K562 (cell line): ENCODE data around the gene MAP2K4. TPM values are rescaled to one million over a fixed set of nuclear protein-coding genes. Genes with fewer than 3 reads are reported as not detected.

ENCODE experiments used
- BMI1 ChIP-seq: fragments of 150-350 bp; IDR thresholded peaks from 2 replicates; pipeline ENCODE4 v1.6.1; 2014; ENCODE audit warnings: low read length
- BRD9 ChIP-seq: fragments of 450-650 bp; IDR thresholded peaks from 2 replicates; pipeline ENCODE4 v1.6.1; 2018; ENCODE audit warnings: low read depth; ENCODE audit not compliant: partially characterized antibody
- CBFA2T2 ChIP-seq: fragments of 450-650 bp; conservative IDR thresholded peaks from 2 replicates; pipeline ENCODE4 v1.6.1; 2017; ENCODE audit warnings: mild to moderate bottlenecking
- DACH1 ChIP-seq: fragments of 450-650 bp; IDR thresholded peaks from 2 replicates; pipeline ENCODE4 v1.6.1; 2018; ENCODE audit not compliant: partially characterized antibody
- GTF2A2 ChIP-seq: IDR thresholded peaks from 2 replicates; pipeline ENCODE4 v1.6.1; 2016; ENCODE audit warnings: mild to moderate bottlenecking, missing genetic modification characterization, missing compliant biosample characterization
- HOXB6 ChIP-seq: fragments of 250-450 bp; sonication (Bioruptor Pico); IDR thresholded peaks from 2 replicates; pipeline ENCODE4 v1.5.1; 2022; ENCODE audit warnings: mild to moderate bottlenecking, borderline replicate concordance
- KLF16 ChIP-seq: IDR thresholded peaks from 2 replicates; pipeline ENCODE4 v1.6.1; 2016; ENCODE audit warnings: antibody characterized with exemption
- MXI1 ChIP-seq: IDR thresholded peaks from 2 replicates; pipeline ENCODE4 v1.6.1; 2011; ENCODE audit warnings: low read depth, mild to moderate bottlenecking, improper control_type of control experiment, low read length
- NFYB ChIP-seq: IDR thresholded peaks from 2 replicates; pipeline ENCODE4 v1.6.1; 2011; ENCODE audit warnings: mild to moderate bottlenecking, moderate library complexity; ENCODE audit not compliant: insufficient read length; ENCODE audit errors: extremely low read depth
- NR3C1 ChIP-seq: sonication (generic); formaldehyde crosslinking; IDR thresholded peaks from 2 replicates; pipeline ENCODE4 v1.8.1; 2022; ENCODE audit warnings: missing genetic modification reagents
- PCBP2 ChIP-seq: fragments of 200-400 bp; formaldehyde crosslinking; IDR thresholded peaks from 2 replicates; pipeline ENCODE4 v1.6.1; 2018; ENCODE audit warnings: low read length, low read depth, mild to moderate bottlenecking, moderate library complexity; ENCODE audit not compliant: poor library complexity, severe bottlenecking
- RBM17 ChIP-seq: fragments of 200-400 bp; formaldehyde crosslinking; IDR thresholded peaks from 2 replicates; pipeline ENCODE4 v1.6.1; 2017; ENCODE audit warnings: low read depth, mild to moderate bottlenecking, low read length, borderline replicate concordance
- SAFB ChIP-seq: fragments of 200-400 bp; formaldehyde crosslinking; IDR thresholded peaks from 2 replicates; pipeline ENCODE4 v1.6.1; 2017; ENCODE audit warnings: low read depth, low read length, borderline replicate concordance
- TAF7 ChIP-seq: fragments of 450-650 bp; IDR thresholded peaks from 2 replicates; pipeline ENCODE4 v1.6.1; 2016; ENCODE audit warnings: missing genetic modification characterization, missing compliant biosample characterization
- ZBTB8A ChIP-seq: fragments of 450-650 bp; IDR thresholded peaks from 2 replicates; pipeline ENCODE4 v1.6.1; 2018; ENCODE audit warnings: mild to moderate bottlenecking, moderate library complexity; ENCODE audit not compliant: partially characterized antibody
- ZC3H11A ChIP-seq: IDR thresholded peaks from 2 replicates; pipeline ENCODE4 v1.6.1; 2012; ENCODE audit warnings: low read depth, low read length, improper control_type of control experiment
- ZFP36 ChIP-seq: fragments of 150-350 bp; IDR thresholded peaks from 2 replicates; pipeline ENCODE4 v1.6.1; 2018; ENCODE audit warnings: low read length, low read depth; ENCODE audit not compliant: partially characterized antibody
- ZSCAN32 ChIP-seq: fragments of 450-650 bp; formaldehyde crosslinking; IDR thresholded peaks from 2 replicates; pipeline ENCODE4 v1.4.0; 2020; ENCODE audit warnings: mild to moderate bottlenecking, moderate library complexity
- polyA plus RNA-seq, 8 experiments: library from polyadenylated mRNA; depleted of rRNA in 4 of 8; stranded (reverse) in 5 of 8; unstranded in 3 of 8; fragments of >200 nt; fragmentation: Nextera tagmentation in 2 of 8; fragmentation: Illumina TruSeq in 1 of 8; extraction: Ambion mirVana in 2 of 8; extraction: Trizol in 1 of 8; gene quantifications; 2 replicates each; pipeline versions ENCODE4 v1.2.1 to v1.2.3, GENCODE V29; 2011 to 2014; ENCODE audit warnings: inconsistent platforms in 1 of 8, missing spikeins in 1 of 8
- total RNA-seq, 7 experiments: library from RNA; depleted of rRNA in 6 of 7; stranded (reverse); fragments of >200 nt in 6 of 7; fragmentation: Illumina TruSeq in 2 of 7; extraction: Trizol in 2 of 7; gene quantifications; 2 replicates each; pipeline versions ENCODE4 v1.2.1 to v1.2.3, GENCODE V29; 2011 to 2021; ENCODE audit warnings: low replicate concordance in 1 of 7
- TF ChIP-seq, protein P1 (sequence below): fragments of 450-650 bp; IDR thresholded peaks from 2 replicates; pipeline ENCODE4 v1.6.1; 2016; ENCODE audit warnings: low read depth
- TF ChIP-seq, protein P2 (sequence below): IDR thresholded peaks from 2 replicates; pipeline ENCODE4 v1.6.1; 2012; ENCODE audit warnings: low read depth, low read length, improper control_type of control experiment, borderline replicate concordance

The MAP2K4 gene
- total and polyA plus RNA-seq, 9 of the 15 experiments (the other 6 are each of a cell fraction or from before 2014, with no cell fraction given), result 3.0 to 15.9 (median 10.8) TPM

DNA sequence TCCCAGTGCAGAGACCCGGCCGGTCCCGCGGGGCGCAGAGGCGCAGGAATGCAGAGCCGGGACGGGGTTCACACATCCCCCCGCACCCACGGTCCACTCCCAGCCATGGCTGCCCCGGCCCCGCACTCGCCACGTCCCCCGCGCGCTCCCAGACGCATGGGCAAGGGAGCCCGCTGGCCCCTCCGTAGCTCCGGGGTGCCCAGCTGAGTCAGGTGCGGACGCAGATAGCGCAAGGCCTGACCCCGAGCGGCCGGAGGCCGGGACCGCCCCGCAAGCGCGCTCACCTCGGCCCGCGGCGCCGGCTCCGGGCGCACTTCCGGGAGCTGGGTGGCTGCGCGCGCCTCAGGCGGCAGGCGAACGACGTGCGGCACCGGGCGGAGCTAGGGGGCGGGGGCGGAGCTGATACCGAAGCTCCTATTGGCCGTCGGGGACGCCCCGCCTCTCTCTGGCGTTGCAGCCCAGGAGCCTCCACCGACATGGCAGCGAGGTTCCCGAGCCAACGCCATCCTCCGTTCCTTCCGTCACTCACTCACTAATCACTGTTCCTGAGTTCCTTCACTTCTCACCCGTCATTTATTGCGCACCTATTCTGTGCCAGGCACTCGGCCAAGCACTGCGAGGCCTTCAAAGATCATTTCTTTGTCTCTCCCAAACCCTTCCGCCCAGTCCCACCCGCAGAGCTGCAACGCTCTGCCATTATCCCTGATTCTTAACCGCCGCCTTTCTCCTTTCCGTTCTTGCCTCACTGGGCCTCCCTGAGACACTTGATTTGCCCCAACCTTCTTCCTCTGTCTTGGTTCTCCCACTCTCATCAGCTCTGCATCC is 23.3 kb upstream of the MAP2K4 start, which contains the start of gene ZNF18 (continued):
- TF ChIP-seq PCBP2 (no peak), SAFB (no peak), KLF16 (no peak), ZSCAN32 (CRISPR knock-in tag) (no peak), ZBTB8A (no peak), BMI1 (no peak), NFYB (no peak), CBFA2T2 (no peak), GTF2A2 (tag) (no peak), TAF7 (tag) (peak; percentile 90), RBM17 (no peak), ZFP36 (no peak), HOXB6 (CRISPR knock-in tag) (no peak), BRD9 (no peak), NR3C1 (CRISPR knock-in tag) (no peak), ZC3H11A (no peak), DACH1 (peak; percentile 45), MXI1 (no peak)
- TF ChIP-seq, protein P1, sequence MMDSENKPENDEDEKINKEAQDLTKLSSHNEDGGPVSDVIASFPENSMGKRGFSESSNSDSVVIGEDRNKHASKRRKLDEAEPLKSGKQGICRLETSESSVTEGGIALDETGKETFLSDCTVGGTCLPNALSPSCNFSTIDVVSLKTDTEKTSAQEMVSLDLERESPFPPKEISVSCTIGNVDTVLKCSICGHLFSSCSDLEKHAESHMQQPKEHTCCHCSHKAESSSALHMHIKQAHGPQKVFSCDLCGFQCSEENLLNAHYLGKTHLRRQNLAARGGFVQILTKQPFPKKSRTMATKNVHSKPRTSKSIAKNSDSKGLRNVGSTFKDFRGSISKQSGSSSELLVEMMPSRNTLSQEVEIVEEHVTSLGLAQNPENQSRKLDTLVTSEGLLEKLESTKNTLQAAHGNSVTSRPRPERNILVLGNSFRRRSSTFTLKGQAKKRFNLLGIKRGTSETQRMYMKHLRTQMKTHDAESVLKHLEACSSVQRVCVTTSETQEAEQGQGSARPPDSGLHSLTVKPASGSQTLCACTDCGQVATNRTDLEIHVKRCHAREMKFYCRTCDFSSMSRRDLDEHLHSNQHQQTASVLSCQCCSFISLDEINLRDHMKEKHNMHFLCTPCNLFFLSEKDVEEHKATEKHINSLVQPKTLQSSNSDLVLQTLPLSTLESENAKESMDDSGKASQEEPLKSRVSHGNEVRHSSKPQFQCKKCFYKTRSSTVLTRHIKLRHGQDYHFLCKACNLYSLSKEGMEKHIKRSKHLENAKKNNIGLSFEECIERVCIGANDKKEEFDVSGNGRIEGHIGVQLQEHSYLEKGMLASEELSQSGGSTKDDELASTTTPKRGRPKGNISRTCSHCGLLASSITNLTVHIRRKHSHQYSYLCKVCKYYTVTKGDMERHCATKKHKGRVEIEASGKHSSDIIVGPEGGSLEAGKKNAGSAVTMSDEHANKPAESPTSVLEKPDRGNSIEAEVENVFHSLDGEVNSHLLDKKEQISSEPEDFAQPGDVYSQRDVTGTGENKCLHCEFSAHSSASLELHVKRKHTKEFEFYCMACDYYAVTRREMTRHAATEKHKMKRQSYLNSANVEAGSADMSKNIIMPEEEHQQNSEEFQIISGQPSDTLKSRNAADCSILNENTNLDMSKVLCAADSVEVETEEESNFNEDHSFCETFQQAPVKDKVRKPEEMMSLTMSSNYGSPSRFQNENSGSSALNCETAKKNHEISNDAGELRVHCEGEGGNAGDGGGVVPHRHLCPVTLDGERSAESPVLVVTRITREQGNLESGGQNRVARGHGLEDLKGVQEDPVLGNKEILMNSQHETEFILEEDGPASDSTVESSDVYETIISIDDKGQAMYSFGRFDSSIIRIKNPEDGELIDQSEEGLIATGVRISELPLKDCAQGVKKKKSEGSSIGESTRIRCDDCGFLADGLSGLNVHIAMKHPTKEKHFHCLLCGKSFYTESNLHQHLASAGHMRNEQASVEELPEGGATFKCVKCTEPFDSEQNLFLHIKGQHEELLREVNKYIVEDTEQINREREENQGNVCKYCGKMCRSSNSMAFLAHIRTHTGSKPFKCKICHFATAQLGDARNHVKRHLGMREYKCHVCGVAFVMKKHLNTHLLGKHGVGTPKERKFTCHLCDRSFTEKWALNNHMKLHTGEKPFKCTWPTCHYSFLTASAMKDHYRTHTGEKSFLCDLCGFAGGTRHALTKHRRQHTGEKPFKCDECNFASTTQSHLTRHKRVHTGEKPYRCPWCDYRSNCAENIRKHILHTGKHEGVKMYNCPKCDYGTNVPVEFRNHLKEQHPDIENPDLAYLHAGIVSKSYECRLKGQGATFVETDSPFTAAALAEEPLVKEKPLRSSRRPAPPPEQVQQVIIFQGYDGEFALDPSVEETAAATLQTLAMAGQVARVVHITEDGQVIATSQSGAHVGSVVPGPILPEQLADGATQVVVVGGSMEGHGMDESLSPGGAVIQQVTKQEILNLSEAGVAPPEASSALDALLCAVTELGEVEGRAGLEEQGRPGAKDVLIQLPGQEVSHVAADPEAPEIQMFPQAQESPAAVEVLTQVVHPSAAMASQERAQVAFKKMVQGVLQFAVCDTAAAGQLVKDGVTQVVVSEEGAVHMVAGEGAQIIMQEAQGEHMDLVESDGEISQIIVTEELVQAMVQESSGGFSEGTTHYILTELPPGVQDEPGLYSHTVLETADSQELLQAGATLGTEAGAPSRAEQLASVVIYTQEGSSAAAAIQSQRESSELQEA, result no peak
- TF ChIP-seq, protein P2, sequence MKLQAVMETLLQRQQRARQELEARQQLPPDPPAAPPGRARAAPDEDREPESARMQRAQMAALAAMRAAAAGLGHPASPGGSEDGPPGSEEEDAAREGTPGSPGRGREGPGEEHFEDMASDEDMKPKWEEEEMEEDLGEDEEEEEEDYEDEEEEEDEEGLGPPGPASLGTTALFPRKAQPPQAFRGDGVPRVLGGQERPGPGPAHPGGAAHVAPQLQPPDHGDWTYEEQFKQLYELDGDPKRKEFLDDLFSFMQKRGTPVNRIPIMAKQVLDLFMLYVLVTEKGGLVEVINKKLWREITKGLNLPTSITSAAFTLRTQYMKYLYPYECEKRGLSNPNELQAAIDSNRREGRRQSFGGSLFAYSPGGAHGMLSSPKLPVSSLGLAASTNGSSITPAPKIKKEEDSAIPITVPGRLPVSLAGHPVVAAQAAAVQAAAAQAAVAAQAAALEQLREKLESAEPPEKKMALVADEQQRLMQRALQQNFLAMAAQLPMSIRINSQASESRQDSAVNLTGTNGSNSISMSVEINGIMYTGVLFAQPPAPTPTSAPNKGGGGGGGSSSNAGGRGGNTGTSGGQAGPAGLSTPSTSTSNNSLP, result no peak
